Mammary epithelial cell (primary cell): ENCODE data around the gene HNRNPCL4.
"Not testable (repeated sequence)": the region's sequence is repeated elsewhere in the genome, so short reads cannot be mapped to it uniquely, and the experiment has no call there.

ENCODE experiments used
- EZH2 ChIP-seq: IDR thresholded peaks from 2 replicates; pipeline ENCODE4 v1.6.1; 2012; ENCODE audit warnings: low read length, inconsistent platforms, borderline replicate concordance
- TF ChIP-seq, protein P1 (sequence below), 2 donors: IDR thresholded peaks in 1 of 2; conservative IDR thresholded peaks in 1 of 2; 2 replicates each; pipeline ENCODE4 v1.5.1; 2011 to 2012; ENCODE audit warnings: inconsistent platforms in 2 of 2, low read length in 2 of 2, mild to moderate bottlenecking in 2 of 2, control low read depth in 1 of 2, low read depth in 1 of 2; ENCODE audit not compliant: insufficient read depth in 1 of 2; ENCODE audit errors: extremely low read depth in 1 of 2

DNA sequence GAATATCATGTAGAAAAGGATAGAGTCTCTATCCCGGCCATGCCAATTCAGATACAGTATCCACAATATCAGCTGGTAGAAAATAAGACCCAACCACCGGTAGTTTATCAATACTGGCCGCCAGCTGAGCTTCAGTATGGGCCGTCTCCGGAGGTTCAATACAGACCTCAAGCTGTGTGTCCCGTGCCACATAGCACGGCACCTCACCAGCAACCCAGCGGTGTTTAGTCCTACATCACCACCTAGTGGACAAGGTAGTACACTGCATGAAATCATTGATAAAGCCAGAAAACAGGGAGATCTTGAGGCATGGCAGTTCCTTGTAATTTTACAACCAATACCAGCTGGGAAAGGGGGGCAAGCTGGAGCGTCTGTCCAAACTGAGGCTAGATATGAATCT lies 43.3 kb upstream of the HNRNPCL4 start:
- TF ChIP-seq, protein P1, sequence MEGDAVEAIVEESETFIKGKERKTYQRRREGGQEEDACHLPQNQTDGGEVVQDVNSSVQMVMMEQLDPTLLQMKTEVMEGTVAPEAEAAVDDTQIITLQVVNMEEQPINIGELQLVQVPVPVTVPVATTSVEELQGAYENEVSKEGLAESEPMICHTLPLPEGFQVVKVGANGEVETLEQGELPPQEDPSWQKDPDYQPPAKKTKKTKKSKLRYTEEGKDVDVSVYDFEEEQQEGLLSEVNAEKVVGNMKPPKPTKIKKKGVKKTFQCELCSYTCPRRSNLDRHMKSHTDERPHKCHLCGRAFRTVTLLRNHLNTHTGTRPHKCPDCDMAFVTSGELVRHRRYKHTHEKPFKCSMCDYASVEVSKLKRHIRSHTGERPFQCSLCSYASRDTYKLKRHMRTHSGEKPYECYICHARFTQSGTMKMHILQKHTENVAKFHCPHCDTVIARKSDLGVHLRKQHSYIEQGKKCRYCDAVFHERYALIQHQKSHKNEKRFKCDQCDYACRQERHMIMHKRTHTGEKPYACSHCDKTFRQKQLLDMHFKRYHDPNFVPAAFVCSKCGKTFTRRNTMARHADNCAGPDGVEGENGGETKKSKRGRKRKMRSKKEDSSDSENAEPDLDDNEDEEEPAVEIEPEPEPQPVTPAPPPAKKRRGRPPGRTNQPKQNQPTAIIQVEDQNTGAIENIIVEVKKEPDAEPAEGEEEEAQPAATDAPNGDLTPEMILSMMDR (conservative IDR thresholded peaks at IDR 0.05 in 1 of 2, IDR thresholded peaks at IDR 0.05 in 1 of 2; ENCODE audit: extremely low read depth in 1 of 2, insufficient read depth in 1 of 2, low read depth in 1 of 2, low read length in 2 of 2), result not testable (repeated sequence)
- not testable (repeated sequence) for TF ChIP-seq EZH2
